Measurements from ENCODE around the gene DNAJC5.

DNAJC5 gene

DNA sequence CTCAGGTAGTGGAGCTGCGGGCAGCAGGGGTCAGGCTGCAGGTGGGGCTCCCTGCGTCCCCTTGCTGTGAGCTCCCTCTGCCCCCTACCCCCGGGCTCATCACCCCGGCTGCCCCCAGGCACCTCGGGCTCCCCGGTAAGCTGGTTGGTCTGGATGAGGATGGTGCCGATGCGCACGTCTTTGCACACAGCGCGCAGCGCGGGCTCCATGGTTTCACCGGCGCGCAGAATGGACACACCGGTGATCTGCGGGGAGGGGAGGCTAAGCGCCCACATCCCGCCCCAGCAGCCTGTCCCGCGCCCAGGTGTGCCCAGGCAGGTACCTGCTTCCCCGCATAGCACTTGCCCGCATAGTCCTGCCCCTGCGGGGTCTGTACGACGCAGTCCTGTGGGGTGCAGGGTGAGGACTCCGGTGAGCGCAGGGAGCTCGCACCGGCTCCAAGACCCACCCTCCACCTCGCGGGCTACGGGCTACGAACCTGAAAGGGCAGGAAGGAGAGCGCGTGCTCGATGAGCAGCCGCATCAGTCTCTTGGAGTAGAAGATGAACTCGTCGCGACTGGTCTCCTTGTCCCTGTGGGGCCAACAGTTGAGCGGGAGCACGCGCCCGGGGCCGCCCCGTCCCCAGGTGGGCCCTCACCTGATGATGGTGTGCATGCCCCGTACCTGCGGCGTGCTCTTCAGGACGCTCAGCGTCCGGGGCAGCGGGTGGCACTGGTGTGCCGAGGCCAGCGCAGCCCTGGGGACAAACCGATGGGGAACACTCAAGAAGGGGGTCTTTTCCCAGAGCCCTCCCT lies 45.7 kb downstream of the DNAJC5 start:
- H2BK120ac ChIP-seq (ENCODE audit: low read depth, low read length), result no peak overlapping the region

DNA sequence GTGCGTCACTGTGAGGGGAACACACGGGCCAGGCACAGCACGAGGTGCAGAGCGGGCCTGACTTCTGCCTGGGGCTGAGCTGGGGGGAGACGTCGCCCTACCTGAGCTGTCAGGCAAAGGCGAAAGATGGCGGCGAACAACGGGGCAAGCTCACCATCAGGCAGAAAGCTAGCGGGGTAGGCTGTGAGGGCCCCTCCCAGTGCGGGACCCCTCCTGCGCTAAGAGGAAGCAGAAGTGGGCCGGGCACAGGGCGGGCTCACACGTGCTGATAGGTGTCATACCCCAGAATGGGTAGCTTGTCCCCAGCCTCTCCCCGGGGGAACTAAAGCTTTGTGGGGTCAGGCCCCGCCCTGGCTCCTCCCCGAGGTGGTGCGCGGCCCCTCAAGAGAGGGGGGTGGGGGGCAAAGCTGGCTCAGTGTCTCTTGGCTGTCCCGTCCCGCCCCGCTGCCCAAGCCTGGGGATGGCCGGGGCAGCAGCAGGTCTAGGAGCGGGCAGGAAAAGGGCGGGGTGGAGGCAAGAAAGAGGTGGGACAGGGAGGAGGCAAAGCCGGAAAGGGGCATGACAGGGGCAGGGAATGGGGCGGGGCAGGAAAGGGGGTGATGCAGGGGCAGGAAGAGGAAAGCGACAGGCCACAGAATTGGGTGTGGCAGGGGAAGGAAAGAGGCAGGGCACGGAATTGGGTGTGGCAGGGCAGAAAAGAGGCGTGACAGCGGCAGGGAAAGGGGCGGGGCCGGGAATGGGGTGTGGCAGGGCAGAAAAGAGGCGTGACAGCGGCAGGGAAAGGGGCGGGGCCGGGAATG lies 46.6 kb downstream of the DNAJC5 start:
- no CpG with 5 or more reads among the region's 39 CpGs for WGBS, 2 donors (ENCODE audit: extremely low coverage in 2 of 2, insufficient read length in 2 of 2, insufficient replicate concordance in 1 of 2)
- Histone ChIP-seq H4K8ac (ENCODE audit: low read depth, low read length) (peak overlapping the region; percentile 23), H3K9me3 (replicated peaks in 1 of 2; ENCODE audit: control insufficient read depth in 2 of 2, insufficient read depth in 1 of 2, low read depth in 1 of 2, low read length in 2 of 2) (peaks cover 0 to 2% of the 10 kb centered on the region in 2 donors), H3K4me3 (ENCODE audit: low read length in 2 of 2) (peak overlapping the region in 1 of 2 donors; percentile 63), H2AK5ac (ENCODE audit: low read depth, low read length) (peak overlapping the region; percentile 63), H3K36me3 (replicated peaks in 1 of 2; ENCODE audit: control insufficient read depth in 2 of 2, insufficient read depth in 2 of 2, low read length in 2 of 2) (peaks cover 39 to 87% of the 10 kb centered on the region in 2 donors), H3K14ac (ENCODE audit: low read length) (peak overlapping the region; percentile 38), H3K4me1 (ENCODE audit: control insufficient read depth in 2 of 2, insufficient read depth in 1 of 2, low read depth in 1 of 2, low read length in 2 of 2) (peaks cover 0 to 5% of the 10 kb centered on the region in 2 donors), H2BK120ac (ENCODE audit: low read depth, low read length) (no peak overlapping the region), H3K23ac (ENCODE audit: low read depth, low read length, poor library complexity) (peak overlapping the region; percentile 89), H3K4ac (ENCODE audit: low read length) (no peak overlapping the region), H3K27me3 (ENCODE audit: control insufficient read depth in 3 of 3, insufficient read depth in 3 of 3, low read depth in 1 of 3, low read length in 3 of 3) (no peaks in the 10 kb centered on the region), H3K79me1 (ENCODE audit: low read depth, low read length) (peaks cover 27% of the 10 kb centered on the region), H3K27ac (replicated peaks; ENCODE audit: low read length) (no peak overlapping the region), H3K9ac (ENCODE audit: low read depth, low read length, poor library complexity) (peak overlapping the region; percentile 71), H2AFZ (ENCODE audit: low read length) (no peak overlapping the region), H2BK12ac (ENCODE audit: low read length) (no peak overlapping the region), H2BK5ac (ENCODE audit: low read length) (peak overlapping the region; percentile 66), H2BK15ac (ENCODE audit: low read length) (no peak overlapping the region), H3K18ac (ENCODE audit: low read length) (no peak overlapping the region), H4K91ac (ENCODE audit: low read depth, low read length, poor library complexity) (no peak overlapping the region), H3K4me2 (ENCODE audit: insufficient read depth, low read length, poor library complexity, severe bottlenecking) (peak overlapping the region; percentile 40)
- DNase-seq (ENCODE audit: low spot score), result no peak

More for the DNA sequence above, 45.7 kb downstream of the DNAJC5 start:
- Histone ChIP-seq H2BK5ac (ENCODE audit: low read length) (peak overlapping the region; percentile 66), H3K36me3 (replicated peaks in 1 of 2; ENCODE audit: control insufficient read depth in 2 of 2, insufficient read depth in 2 of 2, low read length in 2 of 2) (peaks cover 43 to 89% of the 10 kb centered on the region in 2 donors), H3K27me3 (ENCODE audit: control insufficient read depth in 3 of 3, insufficient read depth in 3 of 3, low read depth in 1 of 3, low read length in 3 of 3) (no peaks in the 10 kb centered on the region), H2AFZ (ENCODE audit: low read length) (no peak overlapping the region), H3K9ac (ENCODE audit: low read depth, low read length, poor library complexity) (peak overlapping the region; percentile 71), H3K4me1 (ENCODE audit: control insufficient read depth in 2 of 2, insufficient read depth in 1 of 2, low read depth in 1 of 2, low read length in 2 of 2) (peaks cover 0 to 5% of the 10 kb centered on the region in 2 donors), H3K4ac (ENCODE audit: low read length) (no peak overlapping the region), H3K9me3 (replicated peaks in 1 of 2; ENCODE audit: control insufficient read depth in 2 of 2, insufficient read depth in 1 of 2, low read depth in 1 of 2, low read length in 2 of 2) (peaks cover 0 to 2% of the 10 kb centered on the region in 2 donors), H3K4me2 (ENCODE audit: insufficient read depth, low read length, poor library complexity, severe bottlenecking) (no peak overlapping the region), H3K79me1 (ENCODE audit: low read depth, low read length) (peaks cover 23% of the 10 kb centered on the region), H3K27ac (replicated peaks; ENCODE audit: low read length) (no peak overlapping the region), H2BK12ac (ENCODE audit: low read length) (no peak overlapping the region), H2AK5ac (ENCODE audit: low read depth, low read length) (peak overlapping the region; percentile 84), H3K18ac (ENCODE audit: low read length) (no peak overlapping the region), H4K91ac (ENCODE audit: low read depth, low read length, poor library complexity) (no peak overlapping the region), H3K14ac (ENCODE audit: low read length) (peak overlapping the region; percentile 8), H3K4me3 (ENCODE audit: low read length in 2 of 2) (no peak overlapping the region), H3K23ac (ENCODE audit: low read depth, low read length, poor library complexity) (peak overlapping the region; percentile 89), H2BK15ac (ENCODE audit: low read length) (no peak overlapping the region), H4K8ac (ENCODE audit: low read depth, low read length) (peak overlapping the region; percentile 23)
- WGBS, 2 donors (ENCODE audit: extremely low coverage in 2 of 2, insufficient read length in 2 of 2, insufficient replicate concordance in 1 of 2), result no CpG with 5 or more reads among the region's 58 CpGs
- DNase-seq (ENCODE audit: low spot score), result no peak

DNA sequence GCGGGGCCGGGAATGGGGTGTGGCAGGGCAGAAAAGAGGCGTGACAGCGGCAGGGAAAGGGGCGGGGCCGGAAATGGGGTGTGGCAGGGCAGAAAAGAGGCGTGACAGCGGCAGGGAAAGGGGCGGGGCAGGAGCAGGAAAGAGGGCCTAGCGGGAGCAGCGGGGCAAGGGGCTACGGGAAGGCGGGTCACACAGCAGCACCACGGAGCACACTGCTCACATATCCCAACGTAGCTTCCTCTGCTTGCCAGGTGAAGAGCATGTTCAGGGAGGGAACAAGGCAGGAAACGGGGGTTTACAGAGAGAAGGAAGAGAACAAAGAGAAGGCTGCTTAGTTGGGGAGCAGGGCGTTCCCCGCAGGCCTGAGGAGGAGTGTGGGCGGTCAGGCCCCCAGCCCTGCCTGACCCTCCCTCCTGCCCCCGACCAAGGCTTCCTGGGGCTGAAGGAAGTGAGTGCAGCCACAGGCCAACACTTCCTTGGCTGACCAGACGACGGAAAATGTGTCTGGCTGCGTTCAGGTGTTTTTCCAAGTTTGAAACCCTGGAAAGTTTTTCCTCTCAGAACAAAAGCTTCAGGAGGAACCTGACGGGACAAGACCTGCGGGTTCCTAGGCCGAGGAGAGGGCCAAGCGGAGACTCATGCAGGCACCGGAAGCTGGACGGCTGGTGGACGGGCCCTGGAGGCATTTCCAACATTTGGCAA lies 47.5 kb downstream of the DNAJC5 start:
- H3K4ac ChIP-seq (ENCODE audit: low read length), result no peak overlapping the region
- no peak overlapping the region for H2BK5ac ChIP-seq (ENCODE audit: low read length)
- peaks cover 39 to 81% of the 10 kb centered on the region in 2 donors for H3K36me3 ChIP-seq (replicated peaks in 1 of 2; ENCODE audit: control insufficient read depth in 2 of 2, insufficient read depth in 2 of 2, low read length in 2 of 2)
- DNase-seq (ENCODE audit: low spot score), result no peak
- no peak overlapping the region for H3K9ac ChIP-seq (ENCODE audit: low read depth, low read length, poor library complexity)
- peaks cover 31% of the 10 kb centered on the region for H3K79me1 ChIP-seq (ENCODE audit: low read depth, low read length)
- no peak overlapping the region for H2BK12ac ChIP-seq (ENCODE audit: low read length)
- no peak overlapping the region for H3K4me3 ChIP-seq (ENCODE audit: low read length in 2 of 2)
- peaks cover 0 to 2% of the 10 kb centered on the region in 2 donors for H3K9me3 ChIP-seq (replicated peaks in 1 of 2; ENCODE audit: control insufficient read depth in 2 of 2, insufficient read depth in 1 of 2, low read depth in 1 of 2, low read length in 2 of 2)
- peak overlapping the region; percentile 78 for H3K27ac ChIP-seq (replicated peaks; ENCODE audit: low read length)
- H4K8ac ChIP-seq (ENCODE audit: low read depth, low read length), result no peak overlapping the region
- peak overlapping the region; percentile 12 for H3K18ac ChIP-seq (ENCODE audit: low read length)
- no peak overlapping the region for H2BK15ac ChIP-seq (ENCODE audit: low read length)
- peaks cover 0 to 5% of the 10 kb centered on the region in 2 donors for H3K4me1 ChIP-seq (ENCODE audit: control insufficient read depth in 2 of 2, insufficient read depth in 1 of 2, low read depth in 1 of 2, low read length in 2 of 2)
- H3K23ac ChIP-seq (ENCODE audit: low read depth, low read length, poor library complexity), result peak overlapping the region; percentile 89
- H3K4me2 ChIP-seq (ENCODE audit: insufficient read depth, low read length, poor library complexity, severe bottlenecking), result peak overlapping the region; percentile 25
- H2BK120ac ChIP-seq (ENCODE audit: low read depth, low read length), result no peak overlapping the region
- H3K27me3 ChIP-seq (ENCODE audit: control insufficient read depth in 3 of 3, insufficient read depth in 3 of 3, low read depth in 1 of 3, low read length in 3 of 3), result no peaks in the 10 kb centered on the region
- no CpG with 5 or more reads among the region's 30 CpGs for WGBS, 2 donors (ENCODE audit: extremely low coverage in 2 of 2, insufficient read length in 2 of 2, insufficient replicate concordance in 1 of 2)
- H3K14ac ChIP-seq (ENCODE audit: low read length), result peak overlapping the region; percentile 82
- no peak overlapping the region for H2AFZ ChIP-seq (ENCODE audit: low read length)
- no peak overlapping the region for H4K91ac ChIP-seq (ENCODE audit: low read depth, low read length, poor library complexity)
- H2AK5ac ChIP-seq (ENCODE audit: low read depth, low read length), result no peak overlapping the region
